Subcutaneous abdominal adipose tissue (tissue), 5 donors: ENCODE data around the gene TLR3.
A peak's percentile ranks its signal among the peaks of the same experiment; 100 is the strongest.

Source experiments
- H3K27ac ChIP-seq: one replicate; pipeline ENCODE4 v1.7.0; 2013; ENCODE audit warnings: low read depth, mild to moderate bottlenecking, inconsistent platforms, low read length, moderate library complexity
- H3K27me3 ChIP-seq, 5 donors: one replicate each; pipeline ENCODE4 v1.7.0; 2013; ENCODE audit warnings: low read length in 5 of 5, inconsistent platforms in 1 of 5; ENCODE audit not compliant: control insufficient read depth in 5 of 5, insufficient read depth in 4 of 5
- H3K36me3 ChIP-seq, 5 donors: one replicate each; pipeline ENCODE4 v1.7.0; 2013; ENCODE audit warnings: low read length in 5 of 5; ENCODE audit not compliant: control insufficient read depth in 5 of 5, insufficient read depth in 5 of 5
- H3K4me1 ChIP-seq, 5 donors: one replicate each; pipeline ENCODE4 v1.7.0; 2013; ENCODE audit warnings: low read length in 5 of 5, mild to moderate bottlenecking in 3 of 5, moderate library complexity in 1 of 5; ENCODE audit not compliant: control insufficient read depth in 5 of 5, insufficient read depth in 5 of 5
- H3K4me3 ChIP-seq, 5 donors: one replicate each; pipeline ENCODE4 v1.7.0; 2013; ENCODE audit warnings: low read length in 5 of 5, low read depth in 1 of 5
- H3K9ac ChIP-seq, 5 donors: one replicate each; pipeline ENCODE4 v1.7.0; 2013; ENCODE audit warnings: low read length in 5 of 5, mild to moderate bottlenecking in 4 of 5, moderate library complexity in 3 of 5
- H3K9me3 ChIP-seq, 5 donors: one replicate each; pipeline ENCODE4 v1.7.0; 2013; ENCODE audit warnings: low read length in 5 of 5; ENCODE audit not compliant: control insufficient read depth in 5 of 5
- donor health status: healthy.
- donor health status: healthy.
- donor health status: healthy.
- donor health status: healthy.
- donor health status: healthy.

TLR3 gene

DNA sequence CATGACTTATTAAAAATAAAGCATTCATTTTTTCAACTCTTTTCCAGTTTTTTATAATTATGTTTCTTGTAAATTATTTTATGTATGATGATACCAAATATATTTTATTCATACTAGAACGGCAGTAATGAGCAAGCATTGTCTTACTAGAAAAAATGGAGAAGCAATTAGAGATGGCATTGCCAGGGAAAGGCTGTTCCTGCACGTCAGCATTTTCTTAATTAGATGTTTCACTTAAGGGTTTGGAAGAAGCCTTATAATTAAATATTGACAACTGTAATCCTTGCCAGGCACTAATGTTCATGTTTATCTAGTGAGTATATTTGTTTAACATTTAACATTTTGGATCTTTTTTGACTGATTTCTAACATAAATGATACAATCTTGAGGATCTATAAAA is 52.1 kb downstream of the TLR3 start:
- Histone ChIP-seq H3K36me3 (no peaks in the 10 kb centered on the region), H3K27ac (no peak overlapping the region), H3K27me3 (peaks cover 0 to 3% (median 0%) of the 10 kb centered on the region in 5 donors), H3K4me3 (no peak overlapping the region), H3K9me3 (no peaks in the 10 kb centered on the region), H3K4me1 (peaks cover 0 to 5% (median 0%) of the 10 kb centered on the region in 5 donors), H3K9ac (no peak overlapping the region)

DNA sequence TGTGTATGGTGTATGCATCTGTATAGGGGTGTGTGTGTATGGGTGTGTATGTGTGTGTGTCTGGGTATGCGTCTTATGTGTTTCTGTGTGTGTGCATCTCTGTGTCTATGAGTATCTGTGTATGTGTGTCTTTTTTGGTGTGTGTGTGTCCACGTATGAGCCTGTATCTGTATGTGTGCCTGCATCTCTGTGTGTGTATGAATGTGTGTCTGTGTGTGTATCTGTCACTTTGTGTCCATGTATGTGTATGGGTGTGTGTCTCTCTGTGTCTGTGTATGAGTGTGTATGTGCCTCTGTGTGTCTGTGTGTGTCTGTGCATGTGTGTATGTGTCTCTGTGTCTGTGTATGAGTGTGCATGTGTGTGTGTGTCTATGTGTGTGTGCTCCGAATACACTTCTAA is 59.9 kb downstream of the TLR3 start:
- Histone ChIP-seq H3K27ac (no peak overlapping the region), H3K9ac (no peak overlapping the region), H3K4me3 (no peak overlapping the region), H3K27me3 (no peaks in the 10 kb centered on the region), H3K36me3 (no peaks in the 10 kb centered on the region), H3K9me3 (no peaks in the 10 kb centered on the region), H3K4me1 (no peaks in the 10 kb centered on the region)

DNA sequence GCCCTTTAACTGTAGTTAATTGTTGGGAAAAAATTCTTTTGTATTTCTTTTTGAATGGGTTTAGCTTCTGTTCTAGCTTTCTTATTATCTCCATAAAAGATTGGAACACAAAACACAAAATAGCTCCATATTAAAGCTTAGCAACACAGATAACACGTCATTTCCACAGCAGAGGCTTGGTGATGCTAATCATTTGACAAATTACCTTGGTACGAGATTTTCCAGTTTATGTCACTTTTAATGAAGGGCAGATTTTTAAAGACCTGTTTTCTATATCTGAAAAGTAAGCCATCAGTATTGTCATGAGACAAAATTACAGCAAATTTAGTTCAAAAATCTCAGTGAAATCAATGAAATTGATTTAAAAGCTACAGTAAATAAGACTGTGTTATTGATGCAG is 63.0 kb downstream of the TLR3 start:
- Histone ChIP-seq H3K4me1 (no peaks in the 10 kb centered on the region), H3K27ac (no peak overlapping the region), H3K27me3 (no peaks in the 10 kb centered on the region), H3K4me3 (no peak overlapping the region), H3K9ac (no peak overlapping the region), H3K36me3 (no peaks in the 10 kb centered on the region), H3K9me3 (no peaks in the 10 kb centered on the region)

DNA sequence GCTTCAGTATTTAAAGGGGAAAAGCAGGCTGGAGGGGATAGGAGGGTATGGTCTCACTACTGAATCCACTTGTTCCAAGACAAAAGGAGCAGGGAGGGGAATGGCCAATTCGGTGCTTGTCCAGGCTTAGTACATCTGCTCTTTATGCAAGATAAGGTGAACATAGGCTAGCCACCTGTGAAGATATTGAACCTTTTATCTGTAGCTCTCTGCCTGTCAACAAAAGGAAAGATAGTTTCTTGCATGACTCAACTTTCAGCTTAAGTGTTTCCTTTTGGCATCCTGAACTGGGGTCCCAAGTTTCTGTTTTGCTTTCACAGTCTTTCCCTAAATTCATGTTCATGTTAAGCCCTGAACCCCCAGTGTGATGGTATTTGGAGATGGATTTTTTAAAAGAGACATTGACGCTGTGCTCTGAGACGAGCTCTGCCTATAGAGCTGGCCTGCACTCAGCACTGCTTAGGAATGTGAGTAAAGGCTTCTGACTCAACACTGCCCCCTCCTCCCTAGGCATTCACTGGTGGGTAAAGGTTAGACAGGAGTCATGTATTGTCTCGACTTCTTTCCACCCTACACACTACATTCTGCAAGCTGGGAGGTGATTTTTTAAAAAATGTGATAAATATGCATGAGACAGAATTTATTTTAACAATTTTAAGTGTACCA is 63.8 kb downstream of the TLR3 start:
- Histone ChIP-seq H3K27me3 (no peaks in the 10 kb centered on the region), H3K36me3 (no peaks in the 10 kb centered on the region), H3K4me1 (peaks cover 0 to 4% (median 2%) of the 10 kb centered on the region in 5 donors), H3K9ac (no peak overlapping the region), H3K9me3 (no peaks in the 10 kb centered on the region), H3K4me3 (no peak overlapping the region), H3K27ac (no peak overlapping the region)

DNA sequence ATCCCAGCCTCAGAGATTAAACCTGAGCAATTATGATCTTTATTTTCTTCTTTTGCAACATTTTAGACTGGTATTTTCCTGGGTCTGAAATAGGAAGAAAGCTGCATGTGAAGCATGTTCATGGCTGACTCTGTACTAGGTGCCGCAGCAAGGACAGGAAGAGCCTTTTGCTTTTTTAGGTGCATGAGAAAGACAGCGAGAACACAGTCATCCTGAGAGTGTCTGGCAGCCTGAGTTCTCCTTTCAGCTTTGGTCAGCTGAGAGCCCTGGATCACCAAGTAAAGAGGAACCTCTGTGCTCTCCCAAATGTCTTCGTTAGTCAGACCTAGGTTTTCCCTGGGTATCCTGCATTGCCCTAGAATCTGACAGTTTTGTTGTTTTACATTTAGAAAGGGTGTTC is 65.3 kb downstream of the TLR3 start:
- H3K9ac ChIP-seq, result no peak overlapping the region
- peaks cover 0 to 4% (median 2%) of the 10 kb centered on the region in 5 donors for H3K4me1 ChIP-seq
- H3K9me3 ChIP-seq, result no peaks in the 10 kb centered on the region
- H3K4me3 ChIP-seq, result no peak overlapping the region
- H3K36me3 ChIP-seq, result no peaks in the 10 kb centered on the region
- no peak overlapping the region for H3K27ac ChIP-seq
- no peaks in the 10 kb centered on the region for H3K27me3 ChIP-seq

DNA sequence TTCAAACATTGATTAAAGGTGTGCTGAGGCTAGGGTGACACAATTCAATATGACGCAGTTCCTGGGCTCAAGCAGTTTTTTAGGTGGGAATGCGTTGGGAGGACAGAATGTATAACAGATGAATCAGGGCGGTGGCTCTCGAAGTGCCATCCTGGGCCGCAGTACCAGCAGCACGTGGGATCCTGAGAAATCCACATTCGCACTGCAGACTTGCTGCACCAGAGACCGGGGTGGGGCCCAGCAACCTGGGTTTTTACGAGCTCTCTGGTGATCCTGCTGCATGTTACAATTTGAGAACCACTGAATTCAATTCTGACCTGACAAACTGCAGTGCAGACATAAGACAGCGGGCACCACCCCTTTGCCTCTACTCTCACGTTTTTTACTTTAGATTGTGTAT is 65.9 kb downstream of the TLR3 start:
- Histone ChIP-seq H3K9ac (no peak overlapping the region), H3K27ac (no peak overlapping the region), H3K36me3 (no peaks in the 10 kb centered on the region), H3K27me3 (no peaks in the 10 kb centered on the region), H3K4me3 (no peak overlapping the region), H3K4me1 (peaks cover 0 to 4% (median 2%) of the 10 kb centered on the region in 5 donors), H3K9me3 (no peaks in the 10 kb centered on the region)

DNA sequence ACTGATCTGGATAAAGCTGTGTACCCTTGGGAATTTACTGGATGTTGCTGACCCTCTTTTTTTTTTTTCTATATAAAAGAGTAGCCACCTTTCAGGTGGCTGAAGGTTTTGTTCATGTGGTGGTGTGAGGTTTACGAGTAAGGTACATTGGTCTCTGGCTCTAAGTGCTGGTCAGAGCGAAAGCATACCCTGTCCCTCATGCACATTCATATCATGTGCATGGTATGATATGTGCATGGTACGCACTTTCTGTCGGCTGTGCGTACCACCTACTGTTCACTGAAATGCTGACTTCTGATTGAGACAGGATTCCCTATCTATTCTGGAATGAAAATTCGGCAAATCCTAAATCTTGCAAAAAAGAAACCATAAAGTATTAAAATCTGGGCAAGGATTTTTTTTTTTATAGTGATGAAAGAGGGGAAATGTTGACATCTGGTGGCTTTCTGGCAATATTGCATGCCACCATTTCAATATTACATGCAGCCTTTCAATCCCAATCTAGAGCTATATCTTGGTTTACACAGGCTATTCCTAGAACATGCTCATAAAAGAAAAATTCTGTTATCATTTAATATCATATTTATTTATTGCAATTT is 68.3 kb downstream of the TLR3 start:
- H3K9me3 ChIP-seq, result no peaks in the 10 kb centered on the region
- H3K36me3 ChIP-seq, result no peaks in the 10 kb centered on the region
- peak overlapping the region; percentile 49 to 66 (median 57) for H3K4me3 ChIP-seq
- H3K27ac ChIP-seq, result no peak overlapping the region
- peaks cover 0 to 4% (median 2%) of the 10 kb centered on the region in 5 donors for H3K4me1 ChIP-seq
- no peak overlapping the region for H3K9ac ChIP-seq
- no peaks in the 10 kb centered on the region for H3K27me3 ChIP-seq
